ENCODE results near the gene PTPRO.

The PTPRO gene

DNA sequence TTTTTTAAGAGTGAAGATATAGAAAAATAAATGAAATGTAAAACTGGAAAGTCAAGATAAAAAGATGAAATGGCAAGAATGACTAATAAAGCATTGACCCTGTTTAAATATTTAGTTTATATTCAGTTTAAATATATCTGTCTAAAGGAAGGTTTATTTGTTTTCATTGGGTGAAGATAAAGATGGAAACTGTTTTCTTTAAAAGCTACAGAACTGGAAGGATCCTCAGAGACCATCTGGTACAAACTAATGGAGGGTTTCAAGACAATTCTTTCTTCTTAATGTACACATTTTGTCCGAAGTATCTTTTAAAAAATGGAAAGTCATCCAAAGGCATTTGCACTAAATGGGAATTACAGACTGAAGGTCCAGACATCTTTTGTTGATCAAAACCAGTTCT is 324.3 kb downstream of the PTPRO start:
- Histone ChIP-seq H4K20me1 (ENCODE audit: insufficient read depth, low read length) (no peaks in the 10 kb centered on the region), H3K9ac (ENCODE audit: low read length) (no peak overlapping the region), H2AFZ (ENCODE audit: low read depth, low read length) (no peak overlapping the region), H3K4me1 (ENCODE audit: low read length) (no peaks in the 10 kb centered on the region), H3K36me3 (replicated peaks; ENCODE audit: low read depth, low read length) (no peaks in the 10 kb centered on the region), H3K27me3 (ENCODE audit: low read depth, low read length) (no peaks in the 10 kb centered on the region), H3K4me2 (ENCODE audit: low read length) (no peak overlapping the region), H3K4me3 (ENCODE audit: low read length) (no peak overlapping the region), H3K9me3 (ENCODE audit: insufficient read depth, low read length) (no peaks in the 10 kb centered on the region), H3K27ac (ENCODE audit: low read length) (no peak overlapping the region), H3K79me2 (ENCODE audit: low read length) (no peaks in the 10 kb centered on the region)
- TF ChIP-seq EZH2phosphoT487 (IDR thresholded peaks at IDR 0.05; ENCODE audit: low read depth): no peak
- TF ChIP-seq, protein P1, sequence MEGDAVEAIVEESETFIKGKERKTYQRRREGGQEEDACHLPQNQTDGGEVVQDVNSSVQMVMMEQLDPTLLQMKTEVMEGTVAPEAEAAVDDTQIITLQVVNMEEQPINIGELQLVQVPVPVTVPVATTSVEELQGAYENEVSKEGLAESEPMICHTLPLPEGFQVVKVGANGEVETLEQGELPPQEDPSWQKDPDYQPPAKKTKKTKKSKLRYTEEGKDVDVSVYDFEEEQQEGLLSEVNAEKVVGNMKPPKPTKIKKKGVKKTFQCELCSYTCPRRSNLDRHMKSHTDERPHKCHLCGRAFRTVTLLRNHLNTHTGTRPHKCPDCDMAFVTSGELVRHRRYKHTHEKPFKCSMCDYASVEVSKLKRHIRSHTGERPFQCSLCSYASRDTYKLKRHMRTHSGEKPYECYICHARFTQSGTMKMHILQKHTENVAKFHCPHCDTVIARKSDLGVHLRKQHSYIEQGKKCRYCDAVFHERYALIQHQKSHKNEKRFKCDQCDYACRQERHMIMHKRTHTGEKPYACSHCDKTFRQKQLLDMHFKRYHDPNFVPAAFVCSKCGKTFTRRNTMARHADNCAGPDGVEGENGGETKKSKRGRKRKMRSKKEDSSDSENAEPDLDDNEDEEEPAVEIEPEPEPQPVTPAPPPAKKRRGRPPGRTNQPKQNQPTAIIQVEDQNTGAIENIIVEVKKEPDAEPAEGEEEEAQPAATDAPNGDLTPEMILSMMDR (IDR thresholded peaks at IDR 0.05; ENCODE audit: low read depth, low read length): no peak
